H9 (cell line): ENCODE measurements around the gene DNAI4. TPM values are rescaled to one million over a fixed set of nuclear protein-coding genes. Genes with fewer than 3 reads are reported as not detected.

Experiments used
- DNase-seq: peaks from one replicate; pipeline ENCODE4 v3.0.0-alpha.2; 2017
- H2AFZ ChIP-seq: one replicate; pipeline ENCODE4 v1.6.1; 2013; ENCODE audit warnings: mild to moderate bottlenecking, low read length, control low read depth, moderate library complexity
- H2AK5ac ChIP-seq: 2 replicates; pipeline ENCODE4 v1.6.1; 2013; ENCODE audit warnings: low read length, control low read depth, mixed read lengths; ENCODE audit not compliant: insufficient read length
- H2BK120ac ChIP-seq: one replicate; pipeline ENCODE4 v1.6.1; 2013; ENCODE audit warnings: low read depth, mild to moderate bottlenecking, low read length, control low read depth, inconsistent platforms; ENCODE audit not compliant: poor library complexity, severe bottlenecking
- H2BK12ac ChIP-seq: 2 replicates; pipeline ENCODE4 v1.6.1; 2013; ENCODE audit warnings: low read length, control low read depth, mixed read lengths, low read depth; ENCODE audit not compliant: insufficient read length
- H2BK15ac ChIP-seq: 2 replicates; pipeline ENCODE4 v1.6.1; 2013; ENCODE audit warnings: low read depth, low read length, control low read depth
- H2BK20ac ChIP-seq: one replicate; pipeline ENCODE4 v1.6.1; 2013; ENCODE audit warnings: low read depth, mild to moderate bottlenecking, low read length, control low read depth, inconsistent platforms; ENCODE audit not compliant: poor library complexity, severe bottlenecking
- H2BK5ac ChIP-seq: 2 replicates; pipeline ENCODE4 v1.6.1; 2013; ENCODE audit warnings: low read length, control low read depth, mixed read lengths; ENCODE audit not compliant: insufficient read length
- H3K14ac ChIP-seq: 2 replicates; pipeline ENCODE4 v1.6.1; 2013; ENCODE audit warnings: low read length, control low read depth; ENCODE audit not compliant: insufficient read depth
- H3K18ac ChIP-seq: 2 replicates; pipeline ENCODE4 v1.6.1; 2013; ENCODE audit warnings: low read depth, mild to moderate bottlenecking, mixed read lengths, low read length, control low read depth; ENCODE audit not compliant: insufficient read length
- H3K23ac ChIP-seq: 2 replicates; pipeline ENCODE4 v1.6.1; 2013; ENCODE audit warnings: low read length, control low read depth, mixed read lengths, low read depth; ENCODE audit not compliant: insufficient read length
- H3K23me2 ChIP-seq: 2 replicates; pipeline ENCODE4 v1.6.1; 2013; ENCODE audit warnings: low read depth, mild to moderate bottlenecking, mixed read lengths, low read length, control low read depth; ENCODE audit not compliant: insufficient read length, poor library complexity, severe bottlenecking
- H3K27ac ChIP-seq: 2 replicates; pipeline ENCODE4 v1.5.1; 2013; ENCODE audit warnings: low read length, control low read depth, mixed read lengths, low read depth; ENCODE audit not compliant: insufficient read length
- H3K27me3 ChIP-seq: 2 replicates; pipeline ENCODE4 v1.6.1; 2013; ENCODE audit warnings: low read length, control low read depth, inconsistent platforms; ENCODE audit not compliant: insufficient read depth
- H3K4ac ChIP-seq: 2 replicates; pipeline ENCODE4 v1.6.1; 2013; ENCODE audit warnings: low read depth, mild to moderate bottlenecking, control low read depth, inconsistent platforms, low read length, moderate library complexity
- H3K4me1 ChIP-seq: 2 replicates; pipeline ENCODE4 v1.6.1; 2013; ENCODE audit warnings: low read length, control low read depth, inconsistent platforms; ENCODE audit not compliant: insufficient read depth
- H3K4me2 ChIP-seq: 2 replicates; pipeline ENCODE4 v1.6.1; 2013; ENCODE audit warnings: low read length, control low read depth, mixed read lengths; ENCODE audit not compliant: insufficient read length, insufficient read depth
- H3K56ac ChIP-seq: 2 replicates; pipeline ENCODE4 v1.6.1; 2013; ENCODE audit warnings: low read depth, mild to moderate bottlenecking, mixed read lengths, low read length, control low read depth; ENCODE audit not compliant: insufficient read length
- H3K79me1 ChIP-seq: 2 replicates; pipeline ENCODE4 v1.6.1; 2013; ENCODE audit warnings: low read depth, mild to moderate bottlenecking, moderate library complexity, low read length, control low read depth, inconsistent platforms; ENCODE audit not compliant: insufficient read depth, poor library complexity, severe bottlenecking
- H3K79me2 ChIP-seq: 2 replicates; pipeline ENCODE4 v1.6.1; 2013; ENCODE audit warnings: low read length, control low read depth, inconsistent platforms; ENCODE audit not compliant: insufficient read depth
- H3K9ac ChIP-seq: 2 replicates; pipeline ENCODE4 v1.6.1; 2013; ENCODE audit warnings: low read length, control low read depth, mixed read lengths; ENCODE audit not compliant: insufficient read length; ENCODE audit errors: extremely low read depth
- H3K9me3 ChIP-seq: one replicate; pipeline ENCODE4 v1.6.1; 2013; ENCODE audit warnings: low read depth, low read length, inconsistent platforms; ENCODE audit not compliant: control insufficient read depth
- H3T11ph ChIP-seq: one replicate; pipeline ENCODE4 v1.6.1; 2013; ENCODE audit warnings: mild to moderate bottlenecking, low read length, control low read depth, inconsistent platforms
- H4K20me1 ChIP-seq: one replicate; pipeline ENCODE4 v1.6.1; 2013; ENCODE audit not compliant: control insufficient read depth, insufficient read length, insufficient read depth
- H4K5ac ChIP-seq: 2 replicates; pipeline ENCODE4 v1.6.1; 2013; ENCODE audit warnings: low read depth, mild to moderate bottlenecking, mixed read lengths, low read length, control low read depth; ENCODE audit not compliant: insufficient read length
- H4K8ac ChIP-seq: replicated peaks from 2 replicates; pipeline ENCODE4 v1.6.1; 2013; ENCODE audit warnings: low read length, control low read depth, mixed read lengths, low read depth; ENCODE audit not compliant: insufficient read length
- H4K91ac ChIP-seq: 2 replicates; pipeline ENCODE4 v1.6.1; 2013; ENCODE audit warnings: low read depth, mild to moderate bottlenecking, moderate library complexity, mixed read lengths, low read length, control low read depth; ENCODE audit not compliant: insufficient read length
- H3K27ac Mint-ChIP-seq, 3 experiments: 2 replicates in 2 of 3; 3 replicates in 1 of 3; pipeline ENCODE4 v1.8.0; 2020 to 2021; ENCODE audit warnings: mixed read lengths in 3 of 3, mild to moderate bottlenecking in 1 of 3, moderate library complexity in 1 of 3
- H3K27me3 Mint-ChIP-seq: 2 replicates; pipeline ENCODE4 v1.8.0; 2021; ENCODE audit warnings: low read depth, mild to moderate bottlenecking, moderate library complexity, mixed read lengths
- H3K36me3 Mint-ChIP-seq, 3 experiments: 2 replicates in 2 of 3; 3 replicates in 1 of 3; pipeline ENCODE4 v1.8.0; 2020 to 2021; ENCODE audit warnings: low read depth in 3 of 3, mixed read lengths in 3 of 3; ENCODE audit not compliant: insufficient read depth in 1 of 3
- H3K4me1 Mint-ChIP-seq, 2 experiments: 2 replicates each; pipeline ENCODE4 v1.8.0; 2020; ENCODE audit warnings: mixed read lengths in 2 of 2
- H3K4me3 Mint-ChIP-seq, 2 experiments: 2 replicates in 1 of 2; 3 replicates in 1 of 2; pipeline ENCODE4 v1.8.0; 2020 to 2021; ENCODE audit warnings: mild to moderate bottlenecking in 2 of 2, mixed read lengths in 2 of 2, moderate library complexity in 1 of 2
- H3K9me3 Mint-ChIP-seq, 2 experiments: 2 replicates in 1 of 2; 3 replicates in 1 of 2; pipeline ENCODE4 v1.8.0; 2020; ENCODE audit warnings: mild to moderate bottlenecking in 2 of 2, mixed read lengths in 2 of 2, moderate library complexity in 1 of 2
- WGBS: extraction: QIAGEN DNeasy Blood & Tissue Kit; methylation state at CpG from one replicate; pipeline ENCODE4 v1.1.7; 2013; ENCODE audit warnings: missing lambda C conversion rate, low lambda C conversion rate, mixed read lengths; ENCODE audit not compliant: insufficient read length; ENCODE audit errors: extremely low coverage; 5-methylcytosine and 5-hydroxymethylcytosine counted together
- total RNA-seq: library from RNA; stranded (reverse); gene quantifications from 2 replicates; pipeline ENCODE4 v1.2.1, GENCODE V29; 2021
- TF ChIP-seq, protein P1 (sequence below): fragments of 200-600 bp; sonication (generic); conservative IDR thresholded peaks from 3 replicates; pipeline ENCODE4 v1.8.0; 2021; ENCODE audit warnings: antibody characterized with exemption, mild to moderate bottlenecking

DNAI4 gene
- total RNA-seq, 1 experiment from 2014 or later: 1.4 TPM

DNA sequence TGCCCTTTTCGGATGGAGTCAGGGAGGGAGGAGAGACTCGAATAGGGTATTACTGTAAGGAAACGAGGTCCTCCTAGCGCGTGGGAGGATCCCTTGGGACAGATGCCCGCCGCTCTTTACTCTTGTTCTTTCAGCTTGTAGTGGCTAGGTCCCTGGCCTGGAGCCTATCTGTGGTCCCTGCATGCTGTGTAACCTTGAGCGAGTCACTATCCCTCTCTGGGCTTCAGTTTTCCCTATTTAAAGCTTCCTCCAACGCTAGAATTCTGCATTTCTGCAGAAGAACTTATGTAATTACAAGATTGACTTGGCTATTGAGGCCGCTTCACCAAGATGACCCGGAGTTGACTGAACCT is 878 bp upstream of the DNAI4 start:
- H3K79me1 ChIP-seq: no peaks in the 10 kb centered on the region
- H4K91ac ChIP-seq: no peak overlapping the region
- H3T11ph ChIP-seq: no peak overlapping the region
- no peaks in the 10 kb centered on the region for H3K9me3 ChIP-seq
- peak overlapping the region; percentile 98 to 99 (median 98) for H3K27ac Mint-ChIP-seq
- H3K9ac ChIP-seq: peak overlapping the region; percentile 79
- H3K23me2 ChIP-seq: peaks cover 14% of the 10 kb centered on the region
- no peaks in the 10 kb centered on the region for H3K9me3 Mint-ChIP-seq
- TF ChIP-seq, protein P1, sequence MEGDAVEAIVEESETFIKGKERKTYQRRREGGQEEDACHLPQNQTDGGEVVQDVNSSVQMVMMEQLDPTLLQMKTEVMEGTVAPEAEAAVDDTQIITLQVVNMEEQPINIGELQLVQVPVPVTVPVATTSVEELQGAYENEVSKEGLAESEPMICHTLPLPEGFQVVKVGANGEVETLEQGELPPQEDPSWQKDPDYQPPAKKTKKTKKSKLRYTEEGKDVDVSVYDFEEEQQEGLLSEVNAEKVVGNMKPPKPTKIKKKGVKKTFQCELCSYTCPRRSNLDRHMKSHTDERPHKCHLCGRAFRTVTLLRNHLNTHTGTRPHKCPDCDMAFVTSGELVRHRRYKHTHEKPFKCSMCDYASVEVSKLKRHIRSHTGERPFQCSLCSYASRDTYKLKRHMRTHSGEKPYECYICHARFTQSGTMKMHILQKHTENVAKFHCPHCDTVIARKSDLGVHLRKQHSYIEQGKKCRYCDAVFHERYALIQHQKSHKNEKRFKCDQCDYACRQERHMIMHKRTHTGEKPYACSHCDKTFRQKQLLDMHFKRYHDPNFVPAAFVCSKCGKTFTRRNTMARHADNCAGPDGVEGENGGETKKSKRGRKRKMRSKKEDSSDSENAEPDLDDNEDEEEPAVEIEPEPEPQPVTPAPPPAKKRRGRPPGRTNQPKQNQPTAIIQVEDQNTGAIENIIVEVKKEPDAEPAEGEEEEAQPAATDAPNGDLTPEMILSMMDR: no peak
- no peak overlapping the region for H3K23ac ChIP-seq
- no peak overlapping the region for H2BK15ac ChIP-seq
- H3K79me2 ChIP-seq: peaks cover 4% of the 10 kb centered on the region; the same call in 1 of the 2 replicates
- H4K8ac ChIP-seq: no peak overlapping the region
- peaks cover 30 to 31% of the 10 kb centered on the region in 2 experiments for H3K4me1 Mint-ChIP-seq
- no peak overlapping the region for H4K5ac ChIP-seq
- H2BK5ac ChIP-seq: no peak overlapping the region
- no peaks in the 10 kb centered on the region for H4K20me1 ChIP-seq
- H3K14ac ChIP-seq: no peak overlapping the region
- peaks cover 0 to 3% (median under 1%) of the 10 kb centered on the region in 3 experiments; a peak in 3 of 7 replicates for H3K36me3 Mint-ChIP-seq
- no peak for DNase-seq
- H3K4me1 ChIP-seq: no peaks in the 10 kb centered on the region
- no peak overlapping the region for H3K4ac ChIP-seq
- H2AK5ac ChIP-seq: no peak overlapping the region
- peak overlapping the region; percentile 87 to 93 for H3K4me3 Mint-ChIP-seq
- H2BK12ac ChIP-seq: no peak overlapping the region
- no CpG with 5 or more reads among the region's 11 CpGs for WGBS
- no peak overlapping the region for H2BK20ac ChIP-seq
- no peak overlapping the region for H3K18ac ChIP-seq
- H3K27ac ChIP-seq: peak overlapping the region; percentile 2
- peak overlapping the region; percentile 97 for H3K4me2 ChIP-seq
- no peak overlapping the region for H2BK120ac ChIP-seq
- no peak overlapping the region for H2AFZ ChIP-seq
- no peaks in the 10 kb centered on the region for H3K27me3 ChIP-seq
- H3K27me3 Mint-ChIP-seq: no peaks in the 10 kb centered on the region
- no peak overlapping the region for H3K56ac ChIP-seq
